Cerebellar nuclear complex (tissue), 1 donor: ENCODE data around the gene MINDY1.

Experiments used
- DNase-seq, 2 experiments: peaks; one replicate each; lab custom pipeline; 2025; lab: John Stamatoyannopoulos, UW

Gene MINDY1

GRCh38 chr1:150965605-150966004 lies 41.1 kb downstream of the MINDY1 start:
- no peak for DNase-seq

GRCh38 chr1:150964164-150964489 lies 42.6 kb downstream of the MINDY1 start:
- no peak for DNase-seq

- no peak for DNase-seq
Measured at GRCh38 chr1:150963321-150964163, 43.2 kb downstream of the MINDY1 start.

- DNase-seq, result no peak
Measured at GRCh38 chr1:150961756-150962155, 44.9 kb downstream of the MINDY1 start.

- DNase-seq, result no peak
Measured at GRCh38 chr1:150960646-150961045, 46.1 kb downstream of the MINDY1 start.

- no peak for DNase-seq
Measured at GRCh38 chr1:150957666-150958065, 49.0 kb downstream of the MINDY1 start.

GRCh38 chr1:150955280-150955679 lies 51.4 kb downstream of the MINDY1 start:
- no peak for DNase-seq

- DNase-seq, result no peak
Measured at GRCh38 chr1:150954708-150955107, 52.0 kb downstream of the MINDY1 start.
